ENCODE data around the gene ZNF496.
"Not testable (repeated sequence)": the region's sequence is repeated elsewhere in the genome, so short reads cannot be mapped to it uniquely, and the experiment has no call there.

DNA sequence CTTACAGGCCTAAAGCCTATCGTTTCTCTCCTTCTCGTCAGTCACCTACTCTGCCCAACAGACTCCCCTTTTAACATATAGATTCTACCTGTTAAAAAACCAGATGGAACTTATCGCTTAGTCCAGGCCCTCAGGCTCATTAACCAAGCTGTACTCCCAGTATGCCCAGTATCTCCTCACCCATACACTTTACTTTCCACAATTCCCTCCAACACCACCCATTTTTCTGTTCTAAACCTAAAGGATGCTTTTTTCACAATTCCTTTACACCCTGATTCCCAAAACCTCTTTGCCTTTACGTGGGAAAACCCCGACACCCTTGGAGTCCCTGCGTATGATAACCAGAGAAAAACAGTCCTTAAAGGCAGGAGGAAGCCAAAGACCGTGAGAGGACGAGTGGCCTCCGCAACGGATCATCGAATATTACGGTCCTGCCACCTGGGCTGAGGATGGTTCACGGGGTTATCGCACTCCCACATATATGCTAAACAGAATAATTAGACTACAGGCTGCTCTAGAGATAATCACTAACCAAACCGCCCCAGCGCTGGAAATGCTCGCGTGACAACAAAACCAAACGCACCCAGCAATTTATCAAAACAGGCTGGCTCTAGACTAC is 42.3 kb downstream of the ZNF496 start:
- not testable (repeated sequence) for TF ChIP-seq CEBPB (tag; IDR thresholded peaks at IDR 0.05); IRF2 (CRISPR knock-in tag; IDR thresholded peaks at IDR 0.05); PCBP2 (IDR thresholded peaks at IDR 0.05; ENCODE audit: low read depth, low read length, poor library complexity, severe bottlenecking); POLR2A (conservative IDR thresholded peaks at IDR 0.05); CTCF (IDR thresholded peaks at IDR 0.05 in 2 of 3, conservative IDR thresholded peaks at IDR 0.05 in 1 of 3; ENCODE audit: insufficient read depth in 2 of 3, low read depth in 1 of 3, low read length in 3 of 3); ZNF609 (CRISPR knock-in tag; IDR thresholded peaks at IDR 0.05; ENCODE audit: borderline replicate concordance); TFAM (CRISPR knock-in tag; conservative IDR thresholded peaks at IDR 0.05); TOE1 (IDR thresholded peaks at IDR 0.05; ENCODE audit: borderline replicate concordance); TOE1 (CRISPR knock-in tag; IDR thresholded peaks at IDR 0.05; ENCODE audit: borderline replicate concordance, low read depth); REST (IDR thresholded peaks at IDR 0.05; ENCODE audit: borderline replicate concordance); REST (CRISPR knock-in tag; IDR thresholded peaks at IDR 0.05; ENCODE audit: low read depth); ATF1 (CRISPR knock-in tag; IDR thresholded peaks at IDR 0.05); ATF1 (tag; IDR thresholded peaks at IDR 0.05); EP300 (IDR thresholded peaks at IDR 0.05; ENCODE audit: low read length); KDM1A (IDR thresholded peaks at IDR 0.05)
- TF ChIP-seq, protein P1, sequence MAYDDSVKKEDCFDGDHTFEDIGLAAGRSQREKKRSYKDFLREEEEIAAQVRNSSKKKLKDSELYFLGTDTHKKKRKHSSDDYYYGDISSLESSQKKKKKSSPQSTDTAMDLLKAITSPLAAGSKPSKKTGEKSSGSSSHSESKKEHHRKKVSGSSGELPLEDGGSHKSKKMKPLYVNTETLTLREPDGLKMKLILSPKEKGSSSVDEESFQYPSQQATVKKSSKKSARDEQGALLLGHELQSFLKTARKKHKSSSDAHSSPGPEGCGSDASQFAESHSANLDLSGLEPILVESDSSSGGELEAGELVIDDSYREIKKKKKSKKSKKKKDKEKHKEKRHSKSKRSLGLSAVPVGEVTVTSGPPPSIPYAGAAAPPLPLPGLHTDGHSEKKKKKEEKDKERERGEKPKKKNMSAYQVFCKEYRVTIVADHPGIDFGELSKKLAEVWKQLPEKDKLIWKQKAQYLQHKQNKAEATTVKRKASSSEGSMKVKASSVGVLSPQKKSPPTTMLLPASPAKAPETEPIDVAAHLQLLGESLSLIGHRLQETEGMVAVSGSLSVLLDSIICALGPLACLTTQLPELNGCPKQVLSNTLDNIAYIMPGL (CRISPR knock-in tag; IDR thresholded peaks at IDR 0.05): not testable (repeated sequence)
